Activated T-helper 9 cell treated with anti-CD3 and anti-CD28 coated beads, Interleukin-2, amount 50 U/mL, for 16 hours (primary cell): ENCODE measurements around the gene FLNA.
"Not testable (repeated sequence)": the region's sequence is repeated elsewhere in the genome, so short reads cannot be mapped to it uniquely, and the experiment has no call there.

ENCODE experiments used
- DNase-seq: peaks from one replicate; pipeline ENCODE4 v3.0.0-alpha.2; 2020; ENCODE audit warnings: low read depth

FLNA gene

DNA sequence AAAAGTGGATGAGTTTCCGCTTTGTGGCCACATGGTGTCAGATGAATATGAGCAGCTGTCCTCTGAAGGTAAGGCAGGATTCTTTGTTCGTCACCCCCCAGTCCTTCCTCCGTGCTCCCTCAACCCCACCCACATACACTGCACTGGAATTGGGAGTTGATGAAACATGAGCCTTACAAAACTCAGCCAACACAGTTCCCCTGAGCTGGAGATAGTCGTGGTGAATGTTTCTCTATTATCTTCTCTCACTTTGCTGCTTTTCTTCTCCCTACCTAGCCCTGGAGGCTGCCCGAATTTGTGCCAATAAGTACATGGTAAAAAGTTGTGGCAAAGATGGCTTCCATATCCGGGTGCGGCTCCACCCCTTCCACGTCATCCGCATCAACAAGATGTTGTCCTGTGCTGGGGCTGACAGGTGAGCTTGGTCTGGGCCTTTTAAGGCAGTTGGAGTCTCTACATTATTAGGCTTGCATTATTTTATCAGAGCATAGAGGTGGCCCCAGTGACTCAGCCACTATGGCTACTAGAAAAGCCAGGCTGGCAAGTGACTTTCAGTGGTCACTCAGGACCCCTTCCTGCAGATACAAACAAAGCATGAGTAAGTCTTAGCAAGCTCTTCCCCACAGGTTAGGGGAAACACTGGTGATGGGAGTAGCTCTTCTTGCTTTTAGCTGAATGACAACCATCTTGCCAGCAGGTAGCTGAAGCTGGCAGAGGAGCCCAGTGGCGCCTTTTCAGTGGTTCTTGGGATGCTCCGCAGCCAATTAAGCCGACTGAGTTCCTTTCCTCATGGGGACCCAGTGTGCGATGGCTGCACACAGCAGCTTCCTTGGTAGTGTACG, 25.3 kb upstream of the FLNA start:
- DNase-seq: no peak

DNA sequence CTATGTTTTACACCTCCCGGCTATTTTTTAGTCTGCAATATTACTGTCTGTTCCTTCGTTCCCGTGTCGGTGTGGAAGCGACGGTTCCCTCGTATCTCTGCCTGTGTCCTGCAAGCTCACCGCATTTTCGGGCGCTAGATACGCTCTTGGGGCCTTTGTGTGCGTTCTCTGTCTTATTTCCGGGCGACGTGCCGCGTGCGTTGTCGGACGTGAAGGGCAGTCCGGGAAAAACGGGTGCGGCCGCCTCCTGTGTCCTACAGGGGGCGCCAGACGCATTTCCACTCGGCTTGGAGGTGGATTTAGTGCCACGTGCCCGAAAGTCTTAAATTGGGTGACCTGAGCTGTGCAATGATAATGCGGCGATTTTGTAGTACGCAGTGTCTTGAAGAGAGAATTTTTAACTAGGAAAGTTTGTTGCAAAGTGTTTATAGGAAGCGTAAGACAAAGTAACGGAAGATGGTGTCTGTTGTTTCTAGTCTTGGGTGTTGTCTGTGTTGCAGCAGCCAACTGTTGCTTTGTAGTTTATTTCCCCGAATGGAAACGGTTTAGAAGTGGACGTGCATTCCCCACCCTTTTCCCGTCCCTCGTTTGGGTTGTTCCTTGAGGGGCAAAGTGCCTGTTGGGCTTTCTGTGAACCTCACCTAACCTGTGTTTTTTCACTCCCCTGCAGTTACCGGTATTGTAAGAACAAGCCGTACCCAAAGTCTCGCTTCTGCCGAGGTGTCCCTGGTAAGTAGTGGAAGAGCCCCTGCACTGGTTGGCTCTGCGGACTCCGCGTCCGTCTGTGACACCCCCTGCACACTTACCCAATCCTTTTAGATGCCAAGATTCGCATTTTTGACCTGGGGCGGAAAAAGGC, 24.5 kb upstream of the FLNA start:
- peak; percentile 75 for DNase-seq

GRCh38 chrX:154397888-154398667, 23.6 kb upstream of the FLNA start, which contains the start of gene RPL10:
RPL10 (plus strand) TSS chrX:154398377; CDS start chrX:154398520, 143 bp downstream.
- peak; percentile 82 for DNase-seq

- DNase-seq: peak; percentile 52
Observed at GRCh38 chrX:154396973-154397887, 22.8 kb upstream of the FLNA start.

GRCh38 chrX:154396363-154396762, 21.9 kb upstream of the FLNA start:
- not testable (repeated sequence) for DNase-seq

DNA sequence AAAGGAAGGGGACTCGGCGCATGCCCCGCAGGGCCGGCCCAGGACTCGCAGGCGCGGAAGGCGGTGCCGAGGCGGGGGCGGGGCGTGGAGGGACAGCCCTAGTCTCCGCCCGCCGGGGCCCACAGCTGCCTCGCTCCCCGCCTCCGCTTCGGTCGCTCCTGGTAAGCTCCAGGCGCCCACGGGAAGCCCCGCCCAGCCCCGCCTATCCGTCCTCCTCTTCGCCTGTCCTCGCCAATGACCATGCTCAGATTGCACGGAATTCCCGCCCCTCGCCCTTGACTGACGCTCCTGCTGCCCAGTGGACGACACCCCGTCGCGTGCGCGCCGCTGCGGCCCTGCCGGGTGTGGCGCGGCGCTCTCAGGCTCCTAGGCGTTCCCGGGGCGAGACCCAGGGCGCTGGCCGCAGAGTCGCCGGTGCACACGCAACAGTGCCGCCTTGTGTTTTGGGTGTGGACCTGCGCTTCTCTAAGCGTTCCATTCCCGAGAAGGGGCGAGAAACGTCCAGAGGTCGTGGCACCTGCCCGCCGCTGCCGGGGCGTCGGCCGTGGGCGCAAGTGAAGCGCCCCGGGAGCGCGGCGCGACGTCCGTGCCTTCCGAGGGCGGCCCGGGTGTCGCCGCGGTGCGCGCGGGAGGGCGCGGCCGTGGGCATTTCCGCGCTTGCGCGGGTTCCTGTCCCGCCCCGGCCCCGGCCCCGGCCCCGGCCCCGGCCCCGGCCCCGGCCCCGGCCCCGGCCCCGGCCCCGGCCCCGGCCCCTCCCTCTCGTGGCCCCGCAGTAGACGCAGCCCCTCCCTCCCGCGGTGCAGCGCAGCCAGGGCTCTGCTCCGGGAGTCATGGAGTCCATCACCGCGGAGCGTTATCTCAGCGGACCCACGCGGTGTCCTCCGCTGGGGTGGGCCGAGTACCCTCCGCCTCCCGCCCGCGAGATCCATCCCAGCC, 15.6 kb upstream of the FLNA start:
- not testable (repeated sequence) for DNase-seq

DNA sequence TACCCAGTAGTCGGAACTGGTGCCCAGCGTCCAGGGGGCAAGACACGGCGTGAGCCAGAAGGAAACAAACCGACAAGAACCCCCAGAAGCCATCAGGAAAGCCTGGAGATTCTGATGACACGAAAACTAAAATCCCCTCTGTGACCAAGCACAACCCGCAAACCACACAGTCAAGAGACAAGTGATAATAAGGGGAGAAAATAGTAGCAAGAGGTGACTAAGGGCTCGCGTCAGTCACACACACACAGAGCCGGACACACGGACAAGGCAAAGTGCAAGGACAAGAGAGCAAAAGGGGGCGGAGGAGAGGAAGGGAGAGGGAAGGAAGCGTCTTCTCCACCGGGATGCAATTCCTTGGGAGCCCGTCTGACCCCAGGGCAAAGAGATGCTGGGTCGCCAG, 14.2 kb upstream of the FLNA start:
- not testable (repeated sequence) for DNase-seq

DNA sequence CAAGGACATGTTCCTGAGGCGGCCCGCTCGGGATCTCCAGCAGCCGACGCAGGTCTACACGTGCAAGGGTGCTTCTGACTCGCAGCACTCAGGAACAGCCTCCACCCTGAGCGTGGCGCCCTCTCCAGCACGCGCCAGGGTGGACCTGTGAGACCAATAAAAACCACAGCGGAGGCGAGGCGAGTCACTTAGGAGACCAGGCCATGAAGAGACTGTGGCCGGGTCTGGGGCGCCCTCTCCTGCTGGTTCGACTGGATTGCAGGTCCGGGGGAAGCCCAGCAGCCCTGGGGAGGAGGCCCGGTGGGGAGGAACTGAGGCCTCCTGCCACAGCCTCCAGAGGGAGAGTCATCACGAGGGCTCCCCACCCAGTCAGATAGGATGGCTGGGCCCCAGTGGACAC, 13.7 kb upstream of the FLNA start:
- DNase-seq: not testable (repeated sequence)

DNA sequence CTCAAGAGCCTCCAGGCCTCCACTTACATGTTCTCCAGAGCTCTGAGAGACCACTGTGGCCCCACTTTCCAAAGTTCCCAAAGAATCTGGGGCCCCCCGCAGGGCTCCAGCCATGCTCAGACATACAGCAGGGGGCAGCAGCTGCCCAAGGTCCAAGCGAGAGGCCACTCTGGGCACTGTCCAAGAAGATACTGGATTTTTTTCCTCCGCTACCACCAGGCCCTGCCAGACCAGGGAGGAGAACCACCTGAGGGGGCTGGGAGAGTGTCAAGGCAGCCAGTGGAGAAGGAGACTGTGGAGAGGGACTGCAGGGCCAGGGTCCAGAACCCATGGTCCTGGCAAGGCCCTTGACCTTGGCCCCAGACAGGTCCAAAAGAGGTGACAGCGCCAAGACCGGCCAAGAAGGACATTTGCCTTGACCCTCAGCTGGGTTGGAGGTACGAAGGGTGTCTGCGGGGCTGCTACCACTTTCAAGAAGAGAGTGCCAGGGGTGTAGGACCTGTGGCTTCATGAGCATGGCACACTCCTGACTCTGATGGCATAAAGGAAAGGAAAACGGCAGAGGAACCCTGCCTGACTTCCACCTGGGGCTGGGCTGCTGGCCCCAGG, 10.0 kb upstream of the FLNA start:
- no peak for DNase-seq

DNA sequence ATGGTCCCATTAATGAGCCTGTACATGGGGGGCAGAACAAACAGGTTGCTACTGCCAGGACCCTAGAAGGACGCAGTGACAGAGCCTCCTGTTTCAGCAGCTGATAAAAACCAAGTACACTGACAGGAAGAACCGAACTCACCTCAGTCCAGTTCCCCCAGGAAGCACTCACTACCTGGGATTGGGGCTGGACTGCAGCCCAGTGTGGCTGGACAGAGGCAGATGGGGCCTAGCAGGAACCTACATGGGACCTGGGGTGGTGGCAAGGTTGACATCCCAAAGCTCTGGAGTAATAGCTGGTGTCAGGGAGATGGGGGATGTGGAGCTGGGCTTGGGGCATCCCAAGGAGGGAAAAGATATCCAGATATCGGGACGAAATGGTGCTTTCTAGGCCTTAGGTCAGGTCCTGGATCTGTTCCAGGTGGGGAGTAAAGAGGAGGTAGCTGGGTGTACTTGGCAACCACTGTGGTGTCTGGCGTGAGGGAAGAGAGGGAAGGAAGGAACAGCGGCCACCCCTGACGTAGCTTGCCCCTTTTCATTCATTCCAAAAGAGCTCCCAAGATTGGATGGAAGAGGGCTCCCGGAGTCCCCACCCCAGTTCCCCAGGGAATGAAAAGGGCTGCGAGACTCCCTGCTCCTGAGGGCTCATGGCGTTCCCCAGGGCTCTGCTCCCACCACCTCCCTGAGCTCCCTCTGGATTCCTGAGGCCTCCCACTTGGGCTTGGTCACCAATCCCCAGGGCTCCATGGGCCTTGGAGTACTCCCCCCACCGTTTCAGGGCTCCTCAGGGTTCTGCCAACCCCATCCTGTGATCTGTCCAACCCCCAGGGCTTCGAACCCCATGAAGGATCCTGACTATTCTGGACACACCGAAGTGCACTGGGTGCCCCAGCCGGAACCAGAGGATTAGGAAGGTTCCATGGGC, 9.2 kb upstream of the FLNA start:
- DNase-seq: no peak

DNA sequence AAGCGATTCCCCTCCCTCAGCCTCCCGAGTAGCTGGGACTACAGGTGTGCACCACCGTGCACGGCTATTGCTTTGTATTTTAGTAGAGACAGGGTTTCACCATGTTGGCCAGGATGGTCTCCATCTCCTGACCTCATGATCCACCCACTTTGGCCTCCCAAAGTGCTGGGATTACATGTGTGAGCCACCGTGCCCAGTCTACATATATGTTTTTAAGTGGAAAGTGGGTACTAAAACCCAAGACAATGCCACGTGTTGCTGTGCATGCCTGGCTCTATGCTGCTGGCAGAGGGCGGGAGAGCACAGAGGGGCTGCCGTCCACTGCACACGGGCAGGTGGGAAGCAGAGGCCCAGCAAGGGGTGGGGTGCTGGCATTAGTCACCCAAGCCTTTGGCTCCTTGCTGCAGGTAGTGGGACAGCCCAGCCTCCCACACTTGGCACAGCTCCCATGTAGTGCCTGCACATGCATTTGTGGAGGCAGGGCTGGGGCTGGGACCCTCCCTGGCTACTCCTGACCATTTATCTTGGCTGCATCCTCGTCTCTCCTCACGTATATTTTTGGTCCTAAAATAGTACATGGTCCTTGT, 8.1 kb upstream of the FLNA start:
- no peak for DNase-seq

DNA sequence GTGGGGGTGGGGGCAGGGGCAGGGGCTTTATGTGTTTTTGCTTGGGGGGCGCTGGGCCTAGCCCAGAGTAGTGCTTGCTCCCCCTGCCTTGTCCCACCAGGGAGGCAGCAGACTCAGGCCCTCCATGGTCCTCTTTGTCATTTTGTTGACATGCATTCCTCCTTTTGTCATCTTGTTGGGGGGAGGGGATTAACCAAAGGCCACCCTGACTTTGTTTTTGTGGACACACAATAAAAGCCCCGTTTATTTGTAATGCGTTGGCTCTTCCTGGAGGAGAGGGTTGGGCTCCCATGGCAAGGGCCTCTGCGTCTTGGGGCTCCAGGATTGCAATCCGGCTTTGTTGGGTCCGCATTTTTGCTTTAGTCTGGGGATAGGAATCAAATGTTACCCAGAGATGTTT, 6.8 kb upstream of the FLNA start:
- no peak for DNase-seq

- DNase-seq: no peak
Observed at GRCh38 chrX:154380787-154381186, 6.4 kb upstream of the FLNA start.

DNA sequence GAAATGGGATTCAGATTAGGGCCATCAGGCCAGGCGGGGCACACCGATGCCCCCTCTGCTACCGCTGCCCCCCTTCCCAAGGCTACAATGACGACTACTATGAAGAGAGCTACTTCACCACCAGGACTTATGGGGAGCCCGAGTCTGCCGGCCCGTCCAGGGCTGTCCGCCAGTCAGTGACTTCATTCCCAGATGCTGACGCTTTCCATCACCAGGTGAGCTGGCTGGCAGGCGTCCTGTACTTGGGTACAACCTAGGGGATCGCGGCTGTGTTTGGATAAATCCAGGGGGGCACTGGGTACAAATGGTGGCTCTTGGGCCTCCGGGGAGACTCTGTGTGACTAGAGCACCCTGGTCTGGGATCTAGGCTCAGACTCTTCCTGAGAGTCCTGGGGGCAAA, 5.7 kb upstream of the FLNA start:
- no peak for DNase-seq

GRCh38 chrX:154379569-154379951, 5.1 kb upstream of the FLNA start:
- DNase-seq: no peak

DNA sequence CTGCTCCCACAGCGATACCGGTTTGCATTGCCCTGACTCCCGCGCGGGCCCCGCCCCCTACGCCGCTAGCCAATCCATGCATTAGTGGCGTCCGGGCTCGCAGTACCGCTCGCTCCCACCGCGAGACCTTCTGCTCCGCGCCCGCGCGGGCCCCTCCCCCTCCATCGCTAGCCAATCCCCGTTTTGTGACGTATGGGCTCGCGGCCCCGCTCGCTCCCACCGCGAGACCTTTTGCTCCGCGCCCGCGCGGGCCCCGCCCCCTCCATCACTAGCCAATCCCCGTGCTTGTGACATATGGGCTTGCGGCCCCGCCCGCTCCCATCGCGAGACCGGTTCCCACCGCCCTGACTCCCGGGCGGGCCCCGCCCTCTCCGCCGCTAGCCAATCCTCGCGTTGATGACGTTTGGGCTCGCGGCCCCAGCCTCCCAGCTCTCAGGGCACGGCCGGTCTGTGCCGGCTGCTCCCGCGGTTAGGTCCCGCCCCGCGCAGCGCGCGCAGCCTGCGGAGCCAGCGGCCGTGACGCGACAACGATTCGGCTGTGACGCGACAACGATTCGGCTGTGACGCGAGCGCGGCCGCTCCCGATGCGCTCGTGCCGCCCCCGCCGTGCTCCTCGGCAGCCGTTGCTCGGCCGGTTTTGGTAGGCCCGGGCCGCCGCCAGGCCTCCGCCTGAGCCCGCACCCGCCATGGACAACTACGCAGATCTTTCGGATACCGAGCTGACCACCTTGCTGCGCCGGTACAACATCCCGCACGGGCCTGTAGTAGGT, 4.5 kb upstream of the FLNA start, which contains the start of gene EMD:
TSS of gene EMD (plus strand) at position 497 of the 770 bp plus-strand sequence. CDS start at position 687, 190 bp downstream.
- peak; percentile 94 for DNase-seq
